ENCODE data around the gene KDM6B. TPM values are rescaled to one million over a fixed set of nuclear protein-coding genes. Genes with fewer than 3 reads are reported as not detected.
A peak's percentile ranks its signal among the peaks of the same experiment; 100 is the strongest.
"Not testable (repeated sequence)": the region's sequence is repeated elsewhere in the genome, so short reads cannot be mapped to it uniquely, and the experiment has no call there.

KDM6B gene
- total RNA-seq, 1 donor from 2014 or later: 1.0 TPM

- DNase-seq (ENCODE audit: low read depth in 2 of 2): no peak
Observed at GRCh38 chr17:7852919-7853690, 19.1 kb downstream of the KDM6B start.

DNA sequence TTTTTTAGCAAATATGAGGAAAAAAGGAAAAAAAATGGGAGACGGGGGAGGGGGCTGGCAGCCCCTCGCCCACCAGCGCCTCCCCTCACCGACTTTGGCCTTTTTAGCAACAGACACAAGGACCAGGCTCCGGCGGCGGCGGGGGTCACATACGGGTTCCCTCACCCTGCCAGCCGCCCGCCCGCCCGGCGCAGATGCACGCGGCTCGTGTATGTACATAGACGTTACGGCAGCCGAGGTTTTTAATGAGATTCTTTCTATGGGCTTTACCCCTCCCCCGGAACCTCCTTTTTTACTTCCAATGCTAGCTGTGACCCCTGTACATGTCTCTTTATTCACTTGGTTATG lies 19.6 kb downstream of the KDM6B start:
- no peak for DNase-seq (ENCODE audit: low read depth in 2 of 2)

GRCh38 chr17:7854078-7854777 lies 20.2 kb downstream of the KDM6B start:
- no peak for DNase-seq (ENCODE audit: low read depth in 2 of 2)

DNA sequence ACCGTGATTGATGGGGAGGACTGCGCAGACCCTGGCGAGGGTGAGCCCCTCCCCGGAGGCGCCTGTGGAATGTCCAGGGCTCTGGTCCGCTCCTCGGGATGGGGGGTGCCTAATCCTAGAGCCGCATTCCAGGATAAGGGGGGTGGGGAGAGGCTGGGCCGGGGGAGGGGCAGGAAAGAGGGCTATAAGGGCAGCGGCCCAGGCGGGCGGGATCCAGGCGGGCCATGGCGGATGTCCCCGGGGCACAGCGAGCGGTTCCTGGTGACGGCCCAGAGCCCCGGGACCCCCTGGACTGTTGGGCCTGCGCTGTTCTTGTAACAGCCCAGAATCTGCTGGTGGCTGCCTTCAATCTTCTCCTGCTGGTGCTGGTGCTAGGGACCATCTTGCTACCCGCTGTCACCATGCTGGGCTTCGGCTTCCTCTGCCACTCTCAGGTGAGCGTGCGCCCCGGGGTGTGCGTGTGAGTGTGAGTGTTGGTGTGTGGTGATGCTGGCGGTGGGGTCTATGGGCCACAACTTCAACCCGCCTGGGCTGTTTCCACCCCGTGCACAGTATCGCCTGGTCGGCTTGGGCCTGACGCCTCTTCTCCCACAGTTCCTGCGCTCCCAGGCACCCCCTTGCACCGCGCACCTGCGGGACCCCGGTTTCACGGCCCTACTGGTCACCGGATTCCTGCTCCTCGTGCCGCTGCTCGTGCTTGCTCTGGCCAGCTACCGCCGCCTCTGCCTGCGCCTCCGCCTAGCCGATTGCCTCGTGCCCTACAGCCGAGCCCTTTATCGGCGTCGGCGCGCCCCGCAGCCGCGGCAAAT lies 21.0 kb downstream of the KDM6B start, which contains the start of gene TMEM88:
TMEM88 (plus strand) TSS at position 216 of the 809 bp plus-strand sequence; CDS start at position 225, 9 bp downstream.
- DNase-seq (ENCODE audit: low read depth in 2 of 2): peak in 1 of 2 donors; percentile 37

- DNase-seq (ENCODE audit: low read depth in 2 of 2): no peak
Observed at GRCh38 chr17:7855660-7856010, 21.6 kb downstream of the KDM6B start.

- DNase-seq (ENCODE audit: low read depth in 2 of 2): peak; percentile 76 to 85
Observed at GRCh38 chr17:7856011-7856810, 22.2 kb downstream of the KDM6B start.

DNA sequence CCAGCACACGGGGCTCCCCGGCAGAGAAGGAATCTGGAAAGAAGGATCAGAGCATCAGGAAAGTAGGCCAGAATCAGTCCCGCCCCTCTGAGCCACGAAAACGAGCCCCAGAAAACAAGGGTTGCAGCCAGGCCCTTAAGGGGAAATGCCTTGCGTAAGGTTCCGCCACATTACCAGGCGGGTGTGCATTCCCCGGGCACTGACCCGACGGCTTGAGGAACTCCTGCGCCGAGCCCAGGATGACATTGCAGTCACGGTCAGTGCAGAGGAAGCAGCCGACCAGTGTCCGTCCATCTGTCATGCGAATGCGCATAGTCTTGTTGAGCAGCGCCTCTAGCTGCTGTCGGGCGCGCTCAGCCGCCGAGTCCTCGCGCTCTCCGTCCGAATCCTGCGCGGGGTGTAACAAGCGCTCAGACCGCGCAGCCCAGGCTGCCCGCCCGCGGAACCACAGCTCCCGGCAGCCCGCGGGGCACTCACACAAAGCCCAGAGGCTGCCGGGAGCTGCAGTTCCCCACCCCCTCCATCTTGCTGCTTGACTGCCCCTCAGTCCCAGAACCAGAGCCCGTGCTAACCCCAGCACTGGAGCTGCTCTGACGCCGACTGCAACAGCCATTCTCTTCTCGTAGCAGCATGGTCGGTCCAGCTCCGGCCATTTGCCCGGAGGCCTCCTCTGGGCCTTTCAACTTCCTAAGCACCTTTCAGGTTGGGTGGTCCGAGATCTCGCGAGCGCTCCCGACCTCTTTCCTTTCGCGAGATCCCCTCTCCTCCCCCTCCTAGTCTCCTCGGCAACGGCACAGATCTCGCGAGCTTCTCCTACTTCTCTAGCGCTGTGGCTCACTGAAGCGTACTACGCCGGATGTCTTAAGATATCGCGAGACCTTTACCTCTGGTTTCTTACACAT lies 23.0 kb downstream of the KDM6B start, which contains the start of gene NAA38:
NAA38 (minus strand) TSS at position 749 of the 902 bp plus-strand sequence; CDS start at position 653, 96 bp downstream.
- DNase-seq (ENCODE audit: low read depth in 2 of 2): peak; percentile 99

GRCh38 chr17:7857713-7858521 lies 23.9 kb downstream of the KDM6B start, which contains the start of gene CYB5D1:
CYB5D1 (plus strand) TSS chr17:7858003; CDS start chr17:7858135, 132 bp downstream.
- DNase-seq (ENCODE audit: low read depth in 2 of 2): peak; percentile 92 to 95

GRCh38 chr17:7858522-7858810 lies 24.4 kb downstream of the KDM6B start:
- DNase-seq (ENCODE audit: low read depth in 2 of 2): peak in 1 of 2 donors; percentile 58

GRCh38 chr17:7859028-7859427 lies 25.0 kb downstream of the KDM6B start:
- no peak for DNase-seq (ENCODE audit: low read depth in 2 of 2)

- peak in 1 of 2 donors; percentile 58 for DNase-seq (ENCODE audit: low read depth in 2 of 2)
Observed at GRCh38 chr17:7862692-7863437, 28.8 kb downstream of the KDM6B start.

- DNase-seq (ENCODE audit: low read depth in 2 of 2): not testable (repeated sequence)
Observed at GRCh38 chr17:7864384-7864783, 30.4 kb downstream of the KDM6B start.

- DNase-seq (ENCODE audit: low read depth in 2 of 2): no peak
Observed at GRCh38 chr17:7864995-7865650, 31.1 kb downstream of the KDM6B start.

- DNase-seq (ENCODE audit: low read depth in 2 of 2): no peak
Observed at GRCh38 chr17:7867881-7868329, 33.9 kb downstream of the KDM6B start.

DNA sequence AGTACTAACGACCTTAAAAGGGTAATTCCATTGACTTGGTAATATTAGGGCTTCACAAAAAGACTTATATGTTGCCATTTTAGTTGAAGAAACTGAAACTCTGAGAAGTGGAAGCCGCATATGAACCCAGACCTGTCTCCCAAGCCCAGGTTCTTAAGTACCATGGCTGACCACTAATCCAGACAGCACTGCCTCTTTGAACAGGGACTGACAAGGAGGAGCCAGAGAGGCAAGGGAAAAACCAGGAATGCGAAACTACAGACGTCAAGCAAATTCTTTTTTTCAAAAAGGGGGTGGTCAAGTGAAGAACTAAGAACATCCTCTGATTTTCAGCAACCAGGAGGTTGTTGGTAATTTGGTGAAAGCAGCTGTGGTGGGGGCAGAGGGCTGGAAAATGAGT lies 39.0 kb downstream of the KDM6B start:
- DNase-seq (ENCODE audit: low read depth in 2 of 2): no peak

DNA sequence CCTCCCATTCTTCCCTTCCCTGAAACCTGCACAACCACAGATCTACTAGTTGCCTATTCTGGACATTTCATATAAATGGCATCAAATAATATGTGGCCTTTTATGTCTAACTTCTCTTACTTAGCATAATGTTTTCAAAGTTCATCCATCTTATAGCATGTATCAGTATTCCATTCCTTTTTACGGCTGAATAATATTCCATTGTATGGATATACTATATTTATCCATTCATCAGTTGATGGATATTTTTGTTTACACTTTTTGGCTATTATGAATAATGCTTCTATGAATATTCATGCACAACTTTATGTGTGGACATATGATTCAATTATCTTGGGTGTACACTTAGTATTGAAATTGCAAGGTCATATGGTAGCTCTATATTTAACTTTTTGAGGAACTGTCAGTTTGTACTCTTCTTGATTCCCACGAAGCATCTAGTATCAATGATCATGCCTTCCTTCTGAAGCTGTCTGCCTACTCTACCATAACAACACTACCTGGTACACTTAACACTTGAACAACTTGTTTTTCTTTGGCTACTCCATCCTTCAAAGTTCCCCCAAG lies 41.9 kb downstream of the KDM6B start:
- DNase-seq (ENCODE audit: low read depth in 2 of 2): no peak

DNA sequence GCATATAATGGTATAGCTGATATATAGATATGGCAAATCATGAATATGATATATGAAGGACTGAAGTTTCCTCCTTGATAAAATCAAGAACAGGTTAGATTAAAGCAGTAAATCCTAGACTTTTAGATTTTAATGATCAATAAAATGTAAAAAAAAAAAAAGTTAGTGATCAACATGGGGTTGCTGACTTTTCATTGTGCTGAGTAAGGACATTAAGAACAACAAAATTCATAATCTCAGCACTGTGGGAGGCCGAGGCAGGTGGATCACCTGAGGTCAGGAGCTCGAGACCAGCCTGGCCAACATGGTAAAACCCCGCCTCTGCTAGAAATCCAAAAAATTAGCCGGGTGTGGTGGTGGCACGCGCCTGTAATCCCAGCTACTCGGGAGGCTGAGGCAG lies 44.2 kb downstream of the KDM6B start:
- DNase-seq (ENCODE audit: low read depth in 2 of 2): no peak
